Lower leg skin (tissue), 3 donors: ENCODE data around the gene NR1H4.

Source experiments
- POLR2A ChIP-seq, 2 donors: fragments of 450-650 bp; IDR thresholded peaks; one replicate each; pipeline ENCODE4 v1.6.1; 2016 to 2017; ENCODE audit warnings: antibody characterized with exemption in 2 of 2, mild to moderate bottlenecking in 1 of 2, moderate library complexity in 1 of 2
- TF ChIP-seq, protein P1 (sequence below), 3 donors: fragments of 450-650 bp; IDR thresholded peaks; one replicate each; pipeline ENCODE4 v1.5.1; 2016; ENCODE audit warnings: antibody characterized with exemption in 3 of 3, mild to moderate bottlenecking in 3 of 3, moderate library complexity in 2 of 3

DNA sequence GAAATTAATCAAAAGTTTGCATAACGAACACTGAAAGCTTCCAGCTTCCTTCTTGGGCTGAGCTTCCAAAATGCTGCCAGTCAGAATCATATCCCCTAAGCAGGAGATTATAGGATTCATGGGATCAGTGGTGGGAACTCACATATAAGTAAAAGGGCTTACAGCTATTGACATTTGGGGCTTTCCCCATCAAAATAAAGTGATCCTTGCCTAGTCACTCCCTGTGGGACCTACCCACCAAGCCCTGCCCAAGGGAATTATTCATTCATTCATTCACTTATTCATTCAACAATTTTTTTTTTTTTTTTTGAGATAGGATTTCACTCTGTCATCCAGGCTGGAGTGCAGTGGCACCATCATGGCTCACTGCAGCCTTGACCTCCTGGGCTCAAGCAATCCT is 47.5 kb upstream of the NR1H4 start:
- TF ChIP-seq, protein P1, sequence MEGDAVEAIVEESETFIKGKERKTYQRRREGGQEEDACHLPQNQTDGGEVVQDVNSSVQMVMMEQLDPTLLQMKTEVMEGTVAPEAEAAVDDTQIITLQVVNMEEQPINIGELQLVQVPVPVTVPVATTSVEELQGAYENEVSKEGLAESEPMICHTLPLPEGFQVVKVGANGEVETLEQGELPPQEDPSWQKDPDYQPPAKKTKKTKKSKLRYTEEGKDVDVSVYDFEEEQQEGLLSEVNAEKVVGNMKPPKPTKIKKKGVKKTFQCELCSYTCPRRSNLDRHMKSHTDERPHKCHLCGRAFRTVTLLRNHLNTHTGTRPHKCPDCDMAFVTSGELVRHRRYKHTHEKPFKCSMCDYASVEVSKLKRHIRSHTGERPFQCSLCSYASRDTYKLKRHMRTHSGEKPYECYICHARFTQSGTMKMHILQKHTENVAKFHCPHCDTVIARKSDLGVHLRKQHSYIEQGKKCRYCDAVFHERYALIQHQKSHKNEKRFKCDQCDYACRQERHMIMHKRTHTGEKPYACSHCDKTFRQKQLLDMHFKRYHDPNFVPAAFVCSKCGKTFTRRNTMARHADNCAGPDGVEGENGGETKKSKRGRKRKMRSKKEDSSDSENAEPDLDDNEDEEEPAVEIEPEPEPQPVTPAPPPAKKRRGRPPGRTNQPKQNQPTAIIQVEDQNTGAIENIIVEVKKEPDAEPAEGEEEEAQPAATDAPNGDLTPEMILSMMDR (IDR thresholded peaks at IDR 0.05): no peak
- TF ChIP-seq POLR2A (IDR thresholded peaks at IDR 0.05): no peak
